ENCODE results near the gene LDB3.

The LDB3 gene

DNA sequence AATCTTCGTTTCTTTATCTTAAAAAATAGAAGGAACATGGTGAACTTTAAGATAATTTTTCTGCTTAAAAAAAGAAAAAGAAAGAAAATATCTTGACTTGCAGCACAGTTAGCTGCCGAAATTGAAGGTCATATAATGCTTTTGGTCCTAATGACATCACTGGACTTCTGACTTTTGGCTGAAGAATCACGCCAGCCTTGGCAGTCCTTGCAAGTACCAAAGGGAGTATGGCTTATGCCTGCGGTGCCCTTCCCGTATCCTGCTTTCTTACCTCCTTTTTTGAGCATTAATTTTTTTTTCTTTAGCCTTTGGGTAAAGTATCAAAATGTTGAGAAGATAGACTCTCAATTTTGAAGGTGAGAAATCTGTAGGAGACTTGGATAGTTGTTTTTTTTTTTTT, 95.1 kb downstream of the LDB3 start:
- H3K9ac ChIP-seq (ENCODE audit: low read depth, low read length), result no peak overlapping the region
- no peaks in the 10 kb centered on the region for H3K9me3 ChIP-seq (ENCODE audit: insufficient read depth, low read depth, low read length)
- H3K36me3 ChIP-seq (ENCODE audit: insufficient read depth, low read depth, low read length), result no peaks in the 10 kb centered on the region
- H3K27ac ChIP-seq (ENCODE audit: low read length), result no peak overlapping the region
- peaks cover 28% of the 10 kb centered on the region; the same call in 1 of the 2 replicates for H3K4me1 ChIP-seq (ENCODE audit: insufficient read depth, low read length)
- H3K27me3 ChIP-seq (ENCODE audit: insufficient read depth, low read length), result no peaks in the 10 kb centered on the region
- no peak overlapping the region for H3K4me3 ChIP-seq (ENCODE audit: low read length)

DNA sequence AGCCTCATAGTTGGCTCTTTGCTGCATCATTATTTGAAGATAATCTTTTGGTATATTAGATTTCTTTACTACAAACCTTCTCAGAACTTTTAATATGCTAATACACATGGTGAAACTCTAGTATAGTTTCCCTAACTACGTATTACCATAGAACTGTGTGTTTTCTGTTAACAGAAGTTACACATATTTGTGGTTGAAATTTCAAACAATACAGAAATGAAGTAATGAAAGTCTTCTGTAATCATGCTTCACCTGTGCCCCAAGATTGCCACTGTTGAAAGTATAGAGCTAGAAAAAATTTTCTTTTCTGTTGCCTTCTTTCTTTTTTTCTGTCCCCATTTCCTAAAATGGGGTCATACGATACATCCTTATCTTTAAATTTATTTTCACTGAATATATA, 97.2 kb downstream of the LDB3 start:
- no peaks in the 10 kb centered on the region for H3K9me3 ChIP-seq (ENCODE audit: insufficient read depth, low read depth, low read length)
- H3K27me3 ChIP-seq (ENCODE audit: insufficient read depth, low read length), result no peaks in the 10 kb centered on the region
- H3K9ac ChIP-seq (ENCODE audit: low read depth, low read length), result no peak overlapping the region

DNA sequence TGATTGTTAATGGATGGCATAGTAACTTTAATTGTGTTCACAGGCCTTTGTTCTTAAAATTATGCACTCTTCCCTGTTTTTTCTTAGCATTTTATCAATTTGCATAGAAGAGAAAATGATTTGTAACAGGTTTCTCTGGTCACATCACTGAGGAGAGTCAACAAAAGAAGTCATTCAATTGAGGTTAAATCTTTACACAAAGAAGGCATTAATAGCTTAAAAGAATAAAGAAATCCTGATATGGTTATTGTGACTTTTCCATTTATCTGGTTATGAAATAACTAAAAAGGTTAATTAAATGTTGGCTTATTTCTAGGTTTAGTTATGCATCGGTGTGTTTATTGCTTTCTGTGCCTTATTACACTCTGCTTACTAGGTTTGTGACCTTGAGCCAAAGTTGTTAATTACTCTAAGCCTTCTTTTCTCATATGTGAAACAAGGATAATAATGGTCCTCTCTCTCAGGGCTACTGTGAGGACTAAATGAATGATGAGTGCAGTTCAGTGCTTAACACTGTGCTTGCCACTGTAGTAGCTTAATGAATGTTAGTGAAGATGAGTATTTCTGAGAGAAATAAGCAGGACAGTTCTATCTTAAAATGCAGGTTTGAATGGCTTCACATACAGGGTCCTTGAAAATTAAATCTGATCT, 100.2 kb downstream of the LDB3 start:
- Histone ChIP-seq H3K27me3 (ENCODE audit: insufficient read depth, low read length) (no peaks in the 10 kb centered on the region), H3K4me1 (ENCODE audit: insufficient read depth, low read length) (peaks cover 30% of the 10 kb centered on the region), H3K27ac (ENCODE audit: low read length) (no peak overlapping the region), H3K36me3 (ENCODE audit: insufficient read depth, low read depth, low read length) (no peaks in the 10 kb centered on the region), H3K9ac (ENCODE audit: low read depth, low read length) (no peak overlapping the region), H3K9me3 (ENCODE audit: insufficient read depth, low read depth, low read length) (no peaks in the 10 kb centered on the region), H3K4me3 (ENCODE audit: low read length) (no peak overlapping the region)

More for the DNA sequence above, 97.2 kb downstream of the LDB3 start:
- Histone ChIP-seq H3K4me1 (ENCODE audit: insufficient read depth, low read length) (peaks cover 38% of the 10 kb centered on the region), H3K27ac (ENCODE audit: low read length) (no peak overlapping the region), H3K36me3 (ENCODE audit: insufficient read depth, low read depth, low read length) (no peaks in the 10 kb centered on the region), H3K4me3 (ENCODE audit: low read length) (no peak overlapping the region)

DNA sequence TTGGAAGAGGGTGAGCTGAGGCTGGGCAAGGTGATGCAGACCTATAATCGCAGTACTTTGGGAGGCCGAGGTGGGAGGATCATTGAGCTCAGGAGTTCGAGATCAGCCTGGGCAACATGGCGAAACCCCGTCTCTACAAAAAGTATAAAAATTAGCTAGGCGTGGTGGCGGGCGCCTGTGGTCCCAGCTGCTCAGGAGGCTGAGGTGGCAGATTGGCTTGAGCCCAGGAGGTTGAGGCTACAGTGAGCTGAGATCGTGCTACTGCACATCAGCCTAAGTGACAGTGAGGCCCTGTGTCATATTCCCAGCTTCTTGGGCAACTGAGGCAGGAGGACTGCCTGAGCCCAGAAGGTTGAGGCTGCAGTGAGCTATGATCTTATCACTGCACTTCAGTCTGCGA, 101.7 kb downstream of the LDB3 start:
- Histone ChIP-seq H3K4me1 (ENCODE audit: insufficient read depth, low read length) (peaks cover 38% of the 10 kb centered on the region), H3K36me3 (ENCODE audit: insufficient read depth, low read depth, low read length) (0 out of 2 replicates have a peak, but pooled peaks cover 3% of the 10 kb centered on the region), H3K4me3 (ENCODE audit: low read length) (no peak overlapping the region), H3K27me3 (ENCODE audit: insufficient read depth, low read length) (no peaks in the 10 kb centered on the region), H3K9ac (ENCODE audit: low read depth, low read length) (0 out of 2 replicates have a peak overlapping the region, but pooled peaks have one; percentile 15), H3K27ac (ENCODE audit: low read length) (no peak overlapping the region), H3K9me3 (ENCODE audit: insufficient read depth, low read depth, low read length) (no peaks in the 10 kb centered on the region)

DNA sequence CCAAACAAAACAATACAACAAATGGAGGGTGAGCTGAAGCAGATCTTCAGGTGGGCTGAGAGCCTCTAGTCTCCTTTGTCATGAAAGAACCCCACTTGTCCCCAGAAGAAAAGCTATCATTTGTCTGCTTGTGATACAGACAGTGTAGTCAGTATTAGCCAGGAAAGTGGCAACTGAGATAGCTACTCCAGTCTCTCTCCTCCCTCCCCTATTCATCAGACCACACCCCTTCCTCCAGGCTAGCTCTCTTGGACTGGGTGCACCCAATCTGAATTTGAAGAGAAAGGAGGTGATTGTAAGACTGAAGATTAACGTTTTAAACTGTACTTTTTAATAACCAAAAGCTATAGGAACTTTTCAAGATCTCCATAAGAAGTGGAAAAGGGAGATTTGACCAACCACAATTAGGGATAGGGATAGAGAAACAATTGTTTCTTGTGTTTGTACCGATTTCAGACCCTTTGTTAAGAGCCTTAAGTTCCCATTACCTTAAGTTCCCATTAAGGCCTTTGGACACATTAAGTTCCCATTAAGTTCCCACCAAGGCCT, 102.2 kb downstream of the LDB3 start:
- H3K4me3 ChIP-seq (ENCODE audit: low read length), result no peak overlapping the region
- H3K9me3 ChIP-seq (ENCODE audit: insufficient read depth, low read depth, low read length), result no peaks in the 10 kb centered on the region
- H3K27me3 ChIP-seq (ENCODE audit: insufficient read depth, low read length), result no peaks in the 10 kb centered on the region
- H3K36me3 ChIP-seq (ENCODE audit: insufficient read depth, low read depth, low read length), result 0 out of 2 replicates have a peak, but pooled peaks cover 3% of the 10 kb centered on the region
- peaks cover 40% of the 10 kb centered on the region for H3K4me1 ChIP-seq (ENCODE audit: insufficient read depth, low read length)
- 0 out of 2 replicates have a peak overlapping the region, but pooled peaks have one; percentile 15 for H3K9ac ChIP-seq (ENCODE audit: low read depth, low read length)
- no peak overlapping the region for H3K27ac ChIP-seq (ENCODE audit: low read length)

DNA sequence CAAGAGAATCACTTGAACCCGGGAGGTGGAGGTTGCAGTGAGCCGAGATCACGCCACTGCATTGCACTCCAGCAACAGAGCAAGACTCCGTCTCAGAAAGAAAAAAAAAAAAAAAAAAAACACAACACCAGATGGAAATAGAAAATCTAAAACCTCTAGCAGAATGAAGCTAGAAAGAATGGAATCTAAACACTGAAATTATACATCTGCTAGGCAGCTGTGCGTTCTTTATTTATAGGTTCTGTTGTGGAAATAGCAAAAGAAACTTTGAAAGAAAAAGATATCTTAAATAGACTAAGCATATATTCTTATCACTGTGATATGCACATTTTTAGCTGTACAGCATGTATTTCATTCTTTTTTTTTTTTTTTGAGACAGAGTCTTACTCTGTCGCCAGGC, 105.2 kb downstream of the LDB3 start:
- Histone ChIP-seq H3K9ac (ENCODE audit: low read depth, low read length) (no peak overlapping the region), H3K27me3 (ENCODE audit: insufficient read depth, low read length) (no peaks in the 10 kb centered on the region), H3K4me3 (ENCODE audit: low read length) (no peak overlapping the region), H3K27ac (ENCODE audit: low read length) (no peak overlapping the region), H3K36me3 (ENCODE audit: insufficient read depth, low read depth, low read length) (0 out of 2 replicates have a peak, but pooled peaks cover 3% of the 10 kb centered on the region), H3K9me3 (ENCODE audit: insufficient read depth, low read depth, low read length) (no peaks in the 10 kb centered on the region), H3K4me1 (ENCODE audit: insufficient read depth, low read length) (peaks cover 31% of the 10 kb centered on the region)

DNA sequence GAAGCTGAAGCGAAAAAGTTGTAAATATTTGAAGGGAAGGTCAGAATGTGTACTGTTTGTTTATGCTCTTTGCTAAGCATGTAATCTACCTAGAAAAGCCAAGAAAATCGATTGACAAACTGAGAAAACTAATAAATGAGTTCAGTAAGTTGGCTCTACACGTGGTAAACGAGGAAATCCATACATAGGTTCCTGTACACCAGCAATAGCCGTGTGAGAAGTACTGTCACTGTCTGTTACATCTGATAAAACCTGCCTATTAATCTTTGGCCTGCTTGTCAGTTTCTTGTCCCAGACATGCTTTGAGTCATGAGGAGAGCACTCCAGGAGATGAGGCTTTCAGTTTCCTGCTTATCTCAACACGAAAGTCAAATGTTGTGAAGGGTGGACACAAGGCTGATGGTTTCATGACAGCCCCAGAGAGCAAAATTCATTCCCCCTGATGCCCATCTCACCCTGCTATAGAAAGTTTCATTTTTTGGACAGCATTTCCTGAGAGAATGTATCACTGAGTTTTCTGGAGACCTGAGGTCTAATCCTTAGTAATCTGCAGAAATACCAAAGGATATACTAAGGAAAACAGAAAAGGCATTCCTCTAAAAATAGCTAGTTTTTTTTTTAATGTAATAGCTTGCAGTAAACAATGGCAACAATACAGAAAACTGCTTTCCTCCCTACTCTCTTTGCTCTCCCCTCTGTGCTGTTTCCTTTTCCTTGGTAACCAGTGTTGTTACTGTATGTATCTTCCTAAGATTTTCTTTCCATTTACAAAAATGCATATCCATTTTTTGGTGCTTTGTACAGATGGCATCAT, 107.0 kb downstream of the LDB3 start:
- Histone ChIP-seq H3K27ac (ENCODE audit: low read length) (peak overlapping the region; percentile 17), H3K27me3 (ENCODE audit: insufficient read depth, low read length) (no peaks in the 10 kb centered on the region), H3K4me3 (ENCODE audit: low read length) (no peak overlapping the region), H3K4me1 (ENCODE audit: insufficient read depth, low read length) (peaks cover 17% of the 10 kb centered on the region), H3K36me3 (ENCODE audit: insufficient read depth, low read depth, low read length) (0 out of 2 replicates have a peak, but pooled peaks cover 9% of the 10 kb centered on the region), H3K9ac (ENCODE audit: low read depth, low read length) (no peak overlapping the region; the same call in 1 of the 2 replicates), H3K9me3 (ENCODE audit: insufficient read depth, low read depth, low read length) (no peaks in the 10 kb centered on the region)

DNA sequence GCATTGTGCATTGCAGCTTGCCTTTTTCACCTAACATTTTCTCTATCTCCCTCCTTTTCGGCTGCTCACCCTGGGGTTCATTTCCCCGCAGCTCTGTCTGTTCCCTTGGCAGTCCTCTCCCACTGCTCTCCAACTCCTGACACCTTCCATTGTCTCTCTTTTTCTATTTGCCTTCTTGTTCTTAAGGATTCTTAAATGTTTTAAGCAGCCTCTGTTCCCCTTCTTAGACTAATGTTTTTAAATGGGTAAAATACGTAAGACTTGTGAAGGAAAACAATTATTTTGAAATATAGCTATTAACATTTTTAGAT, 107.5 kb downstream of the LDB3 start:
- H3K9ac ChIP-seq (ENCODE audit: low read depth, low read length), result no peak overlapping the region; the same call in 1 of the 2 replicates

DNA sequence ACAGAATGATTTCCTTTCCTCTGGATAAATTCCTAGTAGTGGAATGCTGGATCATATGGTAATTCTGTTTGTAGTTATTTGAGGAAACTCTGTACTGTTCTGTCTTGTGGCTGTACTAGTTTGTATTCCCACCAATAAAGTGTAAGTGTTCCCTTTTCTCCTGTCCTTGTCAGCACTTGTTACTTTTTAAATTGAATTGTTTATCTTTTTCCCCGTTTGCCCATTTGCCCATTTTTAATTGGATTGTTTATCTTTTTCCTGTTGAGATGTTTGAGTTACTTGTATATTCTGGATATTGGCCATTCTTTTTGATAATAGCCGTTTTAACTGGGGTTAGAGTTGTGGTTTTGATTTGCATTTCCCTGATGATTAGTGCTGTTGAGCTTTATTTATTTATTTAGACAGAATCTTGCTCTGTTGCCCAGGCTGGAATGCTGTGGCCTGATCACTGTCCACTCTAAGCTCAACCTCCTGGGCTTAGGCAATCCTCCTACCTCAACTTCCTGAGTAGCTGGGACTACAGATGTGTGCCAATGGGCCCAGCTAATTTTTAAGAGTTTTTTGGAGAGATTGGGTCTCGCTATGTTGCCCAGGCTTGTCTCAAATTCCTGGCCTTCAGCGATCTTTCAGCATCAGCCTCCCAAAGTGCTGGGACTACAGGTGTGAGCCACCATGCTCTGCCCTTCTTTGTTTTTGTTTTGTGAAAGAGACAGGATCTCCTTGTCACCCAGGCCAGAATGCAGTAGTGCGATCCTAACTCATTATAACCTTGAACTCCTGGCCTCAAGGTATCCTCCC, 111.1 kb downstream of the LDB3 start:
- Histone ChIP-seq H3K9ac (ENCODE audit: low read depth, low read length) (no peak overlapping the region), H3K27ac (ENCODE audit: low read length) (no peak overlapping the region)

More for the DNA sequence above, 107.5 kb downstream of the LDB3 start:
- Histone ChIP-seq H3K36me3 (ENCODE audit: insufficient read depth, low read depth, low read length) (0 out of 2 replicates have a peak, but pooled peaks cover 9% of the 10 kb centered on the region), H3K9me3 (ENCODE audit: insufficient read depth, low read depth, low read length) (no peaks in the 10 kb centered on the region), H3K4me1 (ENCODE audit: insufficient read depth, low read length) (peaks cover 12% of the 10 kb centered on the region), H3K4me3 (ENCODE audit: low read length) (no peak overlapping the region), H3K27ac (ENCODE audit: low read length) (no peak overlapping the region), H3K27me3 (ENCODE audit: insufficient read depth, low read length) (no peaks in the 10 kb centered on the region)

DNA sequence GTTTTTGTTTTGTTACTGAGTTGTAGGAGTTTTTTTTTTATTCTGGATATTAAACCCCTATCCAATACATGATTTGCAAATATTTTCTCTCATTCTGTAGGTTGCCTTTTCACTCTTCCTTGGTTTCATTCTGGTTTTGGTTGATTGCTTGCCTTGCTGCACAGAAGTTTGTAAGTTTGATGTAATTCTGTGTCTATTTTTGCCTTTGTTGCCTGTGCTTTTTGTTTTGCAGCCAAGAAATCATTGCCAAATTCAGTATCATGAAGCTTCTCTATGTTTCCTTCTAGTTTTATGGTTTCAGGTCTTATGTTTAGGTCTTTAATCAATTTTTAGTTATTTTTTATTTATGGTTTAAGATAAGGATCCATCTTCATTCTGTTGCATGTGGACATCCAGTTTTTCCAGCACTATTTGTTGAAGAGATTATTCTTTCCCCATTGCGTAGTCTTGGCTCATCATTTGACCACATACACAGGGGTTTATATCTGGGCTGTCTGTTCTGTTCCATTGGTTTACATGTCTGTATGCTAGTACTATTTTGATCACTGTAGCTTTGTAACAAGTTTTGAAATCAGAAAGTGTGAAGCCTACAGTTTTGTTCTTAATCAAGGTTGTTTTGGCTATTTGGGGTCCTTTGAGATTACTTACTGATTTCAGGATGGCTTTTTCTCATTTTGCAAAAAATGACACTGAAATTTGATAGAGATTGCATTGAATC, 114.5 kb downstream of the LDB3 start:
- H3K27me3 ChIP-seq (ENCODE audit: insufficient read depth, low read length), result no peaks in the 10 kb centered on the region
- H3K9me3 ChIP-seq (ENCODE audit: insufficient read depth, low read depth, low read length), result no peaks in the 10 kb centered on the region
- H3K9ac ChIP-seq (ENCODE audit: low read depth, low read length), result no peak overlapping the region
- peaks cover 6% of the 10 kb centered on the region; the same call in 1 of the 2 replicates for H3K36me3 ChIP-seq (ENCODE audit: insufficient read depth, low read depth, low read length)
- no peak overlapping the region for H3K4me3 ChIP-seq (ENCODE audit: low read length)
- peaks cover 32% of the 10 kb centered on the region for H3K4me1 ChIP-seq (ENCODE audit: insufficient read depth, low read length)
- no peak overlapping the region for H3K27ac ChIP-seq (ENCODE audit: low read length)

More for the DNA sequence above, 111.1 kb downstream of the LDB3 start:
- peaks cover 19% of the 10 kb centered on the region for H3K4me1 ChIP-seq (ENCODE audit: insufficient read depth, low read length)
- H3K4me3 ChIP-seq (ENCODE audit: low read length), result no peak overlapping the region
- no peaks in the 10 kb centered on the region for H3K9me3 ChIP-seq (ENCODE audit: insufficient read depth, low read depth, low read length)
- H3K36me3 ChIP-seq (ENCODE audit: insufficient read depth, low read depth, low read length), result 0 out of 2 replicates have a peak, but pooled peaks cover 7% of the 10 kb centered on the region
- no peaks in the 10 kb centered on the region for H3K27me3 ChIP-seq (ENCODE audit: insufficient read depth, low read length)

DNA sequence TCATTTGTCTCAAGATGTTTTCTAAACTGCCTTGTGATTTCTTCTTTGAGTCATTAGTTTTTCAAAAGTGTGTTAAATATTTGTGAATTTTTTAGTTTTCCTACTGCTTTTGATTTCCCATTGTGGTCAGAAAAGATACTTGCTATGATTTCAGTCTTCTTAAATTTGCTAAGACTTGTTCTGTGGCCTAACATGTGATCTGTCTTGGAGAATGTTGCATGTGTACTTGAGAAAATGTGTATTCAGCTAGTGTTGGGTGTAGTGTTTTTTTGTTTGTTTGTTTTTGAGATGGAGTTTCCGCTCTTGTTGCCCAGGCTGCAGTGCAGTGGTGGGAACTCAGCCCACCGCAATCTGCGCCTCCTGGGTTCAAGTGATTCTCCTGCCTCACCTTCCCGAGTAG, 116.7 kb downstream of the LDB3 start:
- H3K27me3 ChIP-seq (ENCODE audit: insufficient read depth, low read length), result no peaks in the 10 kb centered on the region
- H3K9ac ChIP-seq (ENCODE audit: low read depth, low read length), result peak overlapping the region; percentile 33; the same call in 1 of the 2 replicates
- H3K9me3 ChIP-seq (ENCODE audit: insufficient read depth, low read depth, low read length), result no peaks in the 10 kb centered on the region
- peaks cover 32% of the 10 kb centered on the region for H3K4me1 ChIP-seq (ENCODE audit: insufficient read depth, low read length)
- no peak overlapping the region for H3K4me3 ChIP-seq (ENCODE audit: low read length)
- H3K27ac ChIP-seq (ENCODE audit: low read length), result peak overlapping the region; percentile 38
- H3K36me3 ChIP-seq (ENCODE audit: insufficient read depth, low read depth, low read length), result no peaks in the 10 kb centered on the region; the same call in 1 of the 2 replicates

Data from iPS-20b (cell line).